ENCODE results near the gene BRSK2.

DNA sequence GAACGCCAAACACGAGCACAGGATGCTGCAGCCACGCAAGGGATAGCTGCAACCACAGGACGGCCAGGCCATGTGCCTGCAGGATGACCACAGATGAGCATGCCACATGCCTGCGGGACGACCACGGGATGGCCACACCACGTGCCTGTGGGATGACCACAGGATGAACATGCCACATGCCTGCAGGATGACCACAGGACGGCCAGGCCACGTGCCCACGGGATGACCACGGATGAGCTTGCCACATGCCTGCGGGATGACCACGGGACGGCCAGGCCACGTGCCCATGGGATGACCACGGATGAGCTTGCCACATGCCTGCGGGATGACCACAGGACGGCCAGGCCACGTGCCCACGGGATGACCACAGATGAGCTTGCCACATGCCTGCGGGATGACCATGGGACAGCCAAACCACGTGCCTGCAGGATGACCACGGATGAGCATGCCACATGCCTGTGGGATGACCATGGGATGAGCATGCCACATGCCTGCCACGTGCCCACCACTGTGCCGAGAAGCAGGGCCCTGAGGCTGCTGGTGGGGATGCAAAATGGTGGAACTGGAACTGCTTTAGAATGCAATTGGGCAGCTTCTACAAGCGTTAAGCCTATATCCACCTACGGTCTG lies 109.6 kb downstream of the BRSK2 start:
- TF ChIP-seq POLR2AphosphoS5 (IDR thresholded peaks at IDR 0.05; ENCODE audit: low read depth, low read length) (no peak), TCF7L2 (IDR thresholded peaks at IDR 0.05; ENCODE audit: low read depth, low read length) (no peak)
- TF ChIP-seq, protein P1, sequence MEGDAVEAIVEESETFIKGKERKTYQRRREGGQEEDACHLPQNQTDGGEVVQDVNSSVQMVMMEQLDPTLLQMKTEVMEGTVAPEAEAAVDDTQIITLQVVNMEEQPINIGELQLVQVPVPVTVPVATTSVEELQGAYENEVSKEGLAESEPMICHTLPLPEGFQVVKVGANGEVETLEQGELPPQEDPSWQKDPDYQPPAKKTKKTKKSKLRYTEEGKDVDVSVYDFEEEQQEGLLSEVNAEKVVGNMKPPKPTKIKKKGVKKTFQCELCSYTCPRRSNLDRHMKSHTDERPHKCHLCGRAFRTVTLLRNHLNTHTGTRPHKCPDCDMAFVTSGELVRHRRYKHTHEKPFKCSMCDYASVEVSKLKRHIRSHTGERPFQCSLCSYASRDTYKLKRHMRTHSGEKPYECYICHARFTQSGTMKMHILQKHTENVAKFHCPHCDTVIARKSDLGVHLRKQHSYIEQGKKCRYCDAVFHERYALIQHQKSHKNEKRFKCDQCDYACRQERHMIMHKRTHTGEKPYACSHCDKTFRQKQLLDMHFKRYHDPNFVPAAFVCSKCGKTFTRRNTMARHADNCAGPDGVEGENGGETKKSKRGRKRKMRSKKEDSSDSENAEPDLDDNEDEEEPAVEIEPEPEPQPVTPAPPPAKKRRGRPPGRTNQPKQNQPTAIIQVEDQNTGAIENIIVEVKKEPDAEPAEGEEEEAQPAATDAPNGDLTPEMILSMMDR (IDR thresholded peaks at IDR 0.05), result no peak
- TF ChIP-seq, protein P2, sequence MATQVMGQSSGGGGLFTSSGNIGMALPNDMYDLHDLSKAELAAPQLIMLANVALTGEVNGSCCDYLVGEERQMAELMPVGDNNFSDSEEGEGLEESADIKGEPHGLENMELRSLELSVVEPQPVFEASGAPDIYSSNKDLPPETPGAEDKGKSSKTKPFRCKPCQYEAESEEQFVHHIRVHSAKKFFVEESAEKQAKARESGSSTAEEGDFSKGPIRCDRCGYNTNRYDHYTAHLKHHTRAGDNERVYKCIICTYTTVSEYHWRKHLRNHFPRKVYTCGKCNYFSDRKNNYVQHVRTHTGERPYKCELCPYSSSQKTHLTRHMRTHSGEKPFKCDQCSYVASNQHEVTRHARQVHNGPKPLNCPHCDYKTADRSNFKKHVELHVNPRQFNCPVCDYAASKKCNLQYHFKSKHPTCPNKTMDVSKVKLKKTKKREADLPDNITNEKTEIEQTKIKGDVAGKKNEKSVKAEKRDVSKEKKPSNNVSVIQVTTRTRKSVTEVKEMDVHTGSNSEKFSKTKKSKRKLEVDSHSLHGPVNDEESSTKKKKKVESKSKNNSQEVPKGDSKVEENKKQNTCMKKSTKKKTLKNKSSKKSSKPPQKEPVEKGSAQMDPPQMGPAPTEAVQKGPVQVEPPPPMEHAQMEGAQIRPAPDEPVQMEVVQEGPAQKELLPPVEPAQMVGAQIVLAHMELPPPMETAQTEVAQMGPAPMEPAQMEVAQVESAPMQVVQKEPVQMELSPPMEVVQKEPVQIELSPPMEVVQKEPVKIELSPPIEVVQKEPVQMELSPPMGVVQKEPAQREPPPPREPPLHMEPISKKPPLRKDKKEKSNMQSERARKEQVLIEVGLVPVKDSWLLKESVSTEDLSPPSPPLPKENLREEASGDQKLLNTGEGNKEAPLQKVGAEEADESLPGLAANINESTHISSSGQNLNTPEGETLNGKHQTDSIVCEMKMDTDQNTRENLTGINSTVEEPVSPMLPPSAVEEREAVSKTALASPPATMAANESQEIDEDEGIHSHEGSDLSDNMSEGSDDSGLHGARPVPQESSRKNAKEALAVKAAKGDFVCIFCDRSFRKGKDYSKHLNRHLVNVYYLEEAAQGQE (IDR thresholded peaks at IDR 0.05; ENCODE audit: insufficient read depth in 1 of 2, low read depth in 2 of 2, low read length in 1 of 2), result 0 out of 4 replicates have a peak, but pooled peaks of 1 of the 2 experiments have one; percentile 15
